GM11168 (cell line): ENCODE measurements around the gene SPA17.

Experiments used
- in situ Hi-C: fragments of 300-500 bp; cut with MboI; formaldehyde crosslinking; loops from one replicate; pipeline ENCODE4 v1.12.0; 2022; ENCODE audit warnings: low sequenced_read_pairs; ENCODE audit not compliant: unreplicated experiment

The SPA17 gene

GRCh38 chr11:124745835-124746620 lies 72.3 kb downstream of the SPA17 start:
- in situ Hi-C loops, result no loop called here

GRCh38 chr11:124746621-124747243 lies 73.0 kb downstream of the SPA17 start:
- in situ Hi-C loops, result no loop called here
